ENCODE measurements around the gene RNF157.

Gene RNF157

DNA sequence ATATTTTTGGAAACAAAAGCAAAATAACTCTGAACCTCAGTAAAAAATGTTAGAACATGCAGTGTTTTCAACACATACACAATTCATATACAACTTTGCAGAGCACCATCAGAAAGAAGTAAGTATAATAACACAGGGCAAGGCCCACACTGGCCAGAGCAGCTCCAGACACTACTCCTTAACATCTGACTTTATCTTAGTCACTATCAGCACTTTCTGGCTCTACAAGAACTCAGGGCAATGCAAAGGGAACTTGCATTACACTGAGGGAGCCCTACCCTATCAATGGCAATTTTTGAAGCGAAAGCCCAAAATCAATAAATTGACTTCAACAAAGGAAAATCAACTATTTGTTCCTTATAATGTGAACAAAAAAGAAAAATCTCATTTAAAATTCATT is 16.5 kb downstream of the RNF157 start:
- Histone ChIP-seq H3K9me3 (ENCODE audit: severe bottlenecking) (no peaks in the 10 kb centered on the region), H3K27ac (no peak overlapping the region), H3K27me3 (ENCODE audit: insufficient read depth, low read depth, severe bottlenecking) (no peaks in the 10 kb centered on the region), H3K36me3 (no peaks in the 10 kb centered on the region), H3K4me3 (ENCODE audit: low read depth, low read length) (no peak overlapping the region)
- TF ChIP-seq, protein P1, sequence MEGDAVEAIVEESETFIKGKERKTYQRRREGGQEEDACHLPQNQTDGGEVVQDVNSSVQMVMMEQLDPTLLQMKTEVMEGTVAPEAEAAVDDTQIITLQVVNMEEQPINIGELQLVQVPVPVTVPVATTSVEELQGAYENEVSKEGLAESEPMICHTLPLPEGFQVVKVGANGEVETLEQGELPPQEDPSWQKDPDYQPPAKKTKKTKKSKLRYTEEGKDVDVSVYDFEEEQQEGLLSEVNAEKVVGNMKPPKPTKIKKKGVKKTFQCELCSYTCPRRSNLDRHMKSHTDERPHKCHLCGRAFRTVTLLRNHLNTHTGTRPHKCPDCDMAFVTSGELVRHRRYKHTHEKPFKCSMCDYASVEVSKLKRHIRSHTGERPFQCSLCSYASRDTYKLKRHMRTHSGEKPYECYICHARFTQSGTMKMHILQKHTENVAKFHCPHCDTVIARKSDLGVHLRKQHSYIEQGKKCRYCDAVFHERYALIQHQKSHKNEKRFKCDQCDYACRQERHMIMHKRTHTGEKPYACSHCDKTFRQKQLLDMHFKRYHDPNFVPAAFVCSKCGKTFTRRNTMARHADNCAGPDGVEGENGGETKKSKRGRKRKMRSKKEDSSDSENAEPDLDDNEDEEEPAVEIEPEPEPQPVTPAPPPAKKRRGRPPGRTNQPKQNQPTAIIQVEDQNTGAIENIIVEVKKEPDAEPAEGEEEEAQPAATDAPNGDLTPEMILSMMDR (IDR thresholded peaks at IDR 0.05; ENCODE audit: low read depth, low read length), result no peak
- no peak for DNase-seq

DNA sequence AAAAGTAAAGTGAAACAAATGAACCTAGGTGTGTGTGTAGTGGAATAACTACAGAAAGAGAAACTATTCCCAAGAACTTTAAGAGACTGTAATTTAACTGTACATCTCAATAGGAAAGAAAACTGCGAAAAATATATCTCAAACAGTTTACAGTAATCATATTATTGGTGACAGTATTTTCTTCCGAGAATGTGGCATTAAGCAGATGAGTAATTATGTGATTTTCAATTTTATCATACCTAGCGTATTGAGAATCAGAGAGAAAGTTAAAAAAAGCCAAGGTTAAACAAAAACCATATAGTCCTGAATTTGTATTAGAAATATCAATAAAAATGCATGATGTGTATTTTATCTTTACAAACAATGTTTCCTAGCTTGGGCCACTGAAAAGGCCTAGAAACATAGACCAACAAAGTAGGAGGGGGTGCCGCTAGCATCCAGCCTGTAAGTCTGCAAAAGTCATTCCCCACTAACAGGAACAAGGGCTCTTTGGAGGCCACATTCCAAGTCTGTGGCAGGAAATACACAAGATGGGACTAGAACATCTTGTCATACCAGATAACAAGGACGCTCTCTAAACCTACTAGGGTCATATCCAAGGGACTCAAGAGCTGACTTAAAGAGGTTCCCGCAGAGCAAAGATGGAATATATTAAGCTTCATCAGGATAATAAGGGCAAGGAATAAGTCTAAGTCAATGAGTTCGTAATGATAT is 20.5 kb downstream of the RNF157 start:
- Histone ChIP-seq H3K36me3 (no peaks in the 10 kb centered on the region), H3K27me3 (ENCODE audit: insufficient read depth, low read depth, severe bottlenecking) (no peaks in the 10 kb centered on the region), H3K9me3 (ENCODE audit: severe bottlenecking) (no peaks in the 10 kb centered on the region), H3K27ac (no peak overlapping the region), H3K4me3 (ENCODE audit: low read depth, low read length) (no peak overlapping the region)
- TF ChIP-seq, protein P1 (IDR thresholded peaks at IDR 0.05; ENCODE audit: low read depth, low read length), result no peak
- no peak for DNase-seq

DNA sequence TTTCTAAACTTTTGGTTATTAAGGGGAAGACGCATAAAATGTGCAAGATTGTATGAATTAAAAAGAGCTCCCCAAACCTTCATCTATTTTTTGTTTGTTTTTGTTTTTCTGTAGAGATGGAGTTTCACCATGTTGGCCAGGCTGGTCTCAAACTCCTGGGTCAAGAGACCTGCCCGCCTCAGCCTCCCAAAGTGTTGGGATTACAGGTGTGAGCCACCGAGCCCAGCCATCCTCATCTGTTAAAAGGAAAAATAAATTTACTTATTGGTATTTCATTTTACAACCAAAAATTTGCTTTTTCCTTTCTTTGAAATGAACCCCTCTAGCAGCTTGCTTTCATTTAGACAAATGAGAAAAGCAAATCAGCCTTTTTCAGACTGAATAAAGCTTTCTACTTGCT is 23.2 kb downstream of the RNF157 start:
- Histone ChIP-seq H3K27me3 (ENCODE audit: insufficient read depth, low read depth, severe bottlenecking) (no peaks in the 10 kb centered on the region), H3K4me3 (ENCODE audit: low read depth, low read length) (no peak overlapping the region), H3K27ac (no peak overlapping the region), H3K9me3 (ENCODE audit: severe bottlenecking) (no peaks in the 10 kb centered on the region), H3K36me3 (no peaks in the 10 kb centered on the region)
- TF ChIP-seq, protein P1 (IDR thresholded peaks at IDR 0.05; ENCODE audit: low read depth, low read length), result no peak
- DNase-seq, result no peak

DNA sequence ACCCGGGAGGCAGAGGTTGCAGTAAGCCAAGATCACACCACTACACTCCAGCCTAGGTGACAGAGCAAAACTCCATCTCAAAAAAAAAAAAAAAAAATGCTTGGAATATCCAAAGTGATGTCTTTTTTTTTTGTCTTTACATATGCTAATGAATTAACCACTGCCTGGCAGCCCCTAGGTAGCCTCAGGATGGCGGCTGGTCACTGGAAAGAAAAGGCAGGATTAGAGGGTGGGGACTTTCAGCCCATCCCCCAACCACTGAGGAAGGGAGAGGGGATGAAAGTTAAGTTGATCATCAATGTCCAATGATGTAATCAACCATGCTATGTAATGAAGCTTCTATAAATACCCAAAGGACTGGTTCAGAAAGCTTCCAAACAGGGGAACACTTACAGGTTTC is 26.8 kb downstream of the RNF157 start:
- no peaks in the 10 kb centered on the region for H3K27me3 ChIP-seq (ENCODE audit: insufficient read depth, low read depth, severe bottlenecking)
- no peak overlapping the region for H3K27ac ChIP-seq
- no peaks in the 10 kb centered on the region for H3K9me3 ChIP-seq (ENCODE audit: severe bottlenecking)
- H3K36me3 ChIP-seq, result peaks cover 9% of the 10 kb centered on the region; the same call in 1 of the 2 replicates
- H3K4me3 ChIP-seq (ENCODE audit: low read depth, low read length), result no peak overlapping the region
- TF ChIP-seq, protein P1 (IDR thresholded peaks at IDR 0.05; ENCODE audit: low read depth, low read length), result no peak
- DNase-seq, result no peak

DNA sequence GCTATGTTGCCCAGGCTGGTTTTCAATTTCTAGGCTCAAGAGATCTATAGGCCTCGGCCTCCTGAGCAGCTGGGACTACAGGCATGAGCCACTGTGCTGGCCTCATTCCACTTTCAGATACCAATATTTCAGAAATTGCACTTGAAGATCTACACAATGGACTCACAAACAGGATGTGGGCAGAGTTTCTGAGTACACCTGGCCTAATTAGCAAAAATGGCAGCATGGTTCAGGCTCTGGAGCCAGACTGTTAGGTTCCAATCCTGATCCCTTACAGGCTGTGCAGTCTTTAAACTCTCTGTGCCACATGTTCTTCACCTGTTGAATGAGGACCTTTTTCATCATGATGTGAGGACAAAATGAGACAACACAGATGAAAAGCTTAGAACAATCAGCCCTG is 32.2 kb downstream of the RNF157 start:
- no peaks in the 10 kb centered on the region for H3K27me3 ChIP-seq (ENCODE audit: insufficient read depth, low read depth, severe bottlenecking)
- H3K27ac ChIP-seq, result no peak overlapping the region
- DNase-seq, result no peak
- peaks cover 26% of the 10 kb centered on the region for H3K36me3 ChIP-seq
- H3K4me3 ChIP-seq (ENCODE audit: low read depth, low read length), result no peak overlapping the region
- TF ChIP-seq, protein P1 (IDR thresholded peaks at IDR 0.05; ENCODE audit: low read depth, low read length), result no peak
- no peaks in the 10 kb centered on the region for H3K9me3 ChIP-seq (ENCODE audit: severe bottlenecking)

Measured in WERI-Rb-1 (cell line).